ENCODE results near the gene OGFRL1.

- TF ChIP-seq, protein P1, sequence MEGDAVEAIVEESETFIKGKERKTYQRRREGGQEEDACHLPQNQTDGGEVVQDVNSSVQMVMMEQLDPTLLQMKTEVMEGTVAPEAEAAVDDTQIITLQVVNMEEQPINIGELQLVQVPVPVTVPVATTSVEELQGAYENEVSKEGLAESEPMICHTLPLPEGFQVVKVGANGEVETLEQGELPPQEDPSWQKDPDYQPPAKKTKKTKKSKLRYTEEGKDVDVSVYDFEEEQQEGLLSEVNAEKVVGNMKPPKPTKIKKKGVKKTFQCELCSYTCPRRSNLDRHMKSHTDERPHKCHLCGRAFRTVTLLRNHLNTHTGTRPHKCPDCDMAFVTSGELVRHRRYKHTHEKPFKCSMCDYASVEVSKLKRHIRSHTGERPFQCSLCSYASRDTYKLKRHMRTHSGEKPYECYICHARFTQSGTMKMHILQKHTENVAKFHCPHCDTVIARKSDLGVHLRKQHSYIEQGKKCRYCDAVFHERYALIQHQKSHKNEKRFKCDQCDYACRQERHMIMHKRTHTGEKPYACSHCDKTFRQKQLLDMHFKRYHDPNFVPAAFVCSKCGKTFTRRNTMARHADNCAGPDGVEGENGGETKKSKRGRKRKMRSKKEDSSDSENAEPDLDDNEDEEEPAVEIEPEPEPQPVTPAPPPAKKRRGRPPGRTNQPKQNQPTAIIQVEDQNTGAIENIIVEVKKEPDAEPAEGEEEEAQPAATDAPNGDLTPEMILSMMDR (IDR thresholded peaks at IDR 0.05; ENCODE audit: low read length), result no peak
- no peak for TF ChIP-seq EZH2 (IDR thresholded peaks at IDR 0.05; ENCODE audit: borderline replicate concordance, low read length)
These were observed 46.2 kb downstream of the OGFRL1 start for GRCh38 chr6:71334768-71335167.
